HG03159 (cell line): Measurements from ENCODE around the gene NETO1.

ENCODE experiments used
- ATAC-seq: cut with Tn5 transposase; IDR thresholded peaks from one replicate; pipeline ENCODE4 v1.9.1; 2021; ENCODE audit warnings: mild to moderate bottlenecking, moderate library complexity; ENCODE audit not compliant: unreplicated experiment

NETO1 gene

DNA sequence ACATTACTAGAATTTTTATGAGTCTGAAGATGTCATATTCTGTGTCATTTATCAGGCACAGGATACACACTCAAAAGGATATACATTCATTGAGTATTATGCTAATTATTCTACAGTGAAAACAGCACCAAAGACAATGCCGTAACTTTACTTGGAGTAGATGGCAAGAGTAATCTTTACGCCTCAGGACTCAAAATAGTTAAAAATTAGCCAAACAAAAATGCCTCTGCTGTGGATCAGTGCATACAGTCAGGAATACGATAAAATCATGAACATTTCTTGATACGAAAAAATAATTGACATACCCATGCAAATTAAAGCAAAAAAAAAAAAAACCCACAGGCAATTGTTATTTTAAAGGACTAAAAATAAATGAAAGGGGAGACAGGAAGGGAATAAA, 129.7 kb downstream of the NETO1 start:
- no peak for ATAC-seq

DNA sequence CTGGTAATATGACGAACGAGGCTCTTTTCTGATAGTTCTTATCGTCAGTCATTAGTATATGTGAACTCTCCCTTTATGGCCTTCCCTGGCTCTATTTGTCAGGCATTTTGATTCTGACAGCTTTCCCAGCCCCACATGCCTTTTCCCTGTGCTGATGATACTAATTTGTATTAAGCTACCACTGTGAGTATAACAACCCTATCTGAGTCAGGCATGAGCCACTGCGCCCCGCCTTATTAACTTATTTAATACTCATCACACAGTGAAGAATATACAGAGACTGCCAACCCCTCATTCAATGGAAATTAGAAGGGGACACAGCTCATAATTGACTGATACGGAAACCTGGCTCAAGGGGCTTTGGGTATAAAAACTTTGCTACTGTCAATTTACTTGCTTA, 140.0 kb downstream of the NETO1 start:
- ATAC-seq, result no peak

- no peak for ATAC-seq
These were observed 140.6 kb downstream of the NETO1 start for GRCh38 chr18:72727038-72727655.

DNA sequence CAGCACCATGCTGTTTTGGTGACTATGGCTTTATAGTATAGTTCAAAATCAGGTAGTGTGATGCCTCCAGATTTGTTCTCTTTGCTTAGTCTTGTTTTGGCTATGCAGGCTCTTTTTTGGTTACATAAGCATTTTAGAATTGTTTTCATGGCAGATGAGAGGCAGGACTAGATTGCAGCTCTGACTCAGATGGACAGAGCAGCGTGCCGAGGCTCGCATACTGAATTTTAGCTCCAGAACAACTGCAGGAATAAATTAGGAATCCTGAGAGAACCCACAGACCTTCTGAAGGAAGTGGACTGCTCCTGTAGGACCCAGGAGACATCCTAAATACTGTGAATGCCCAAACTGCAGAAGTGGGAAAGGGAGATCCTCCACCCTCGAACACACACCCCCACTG, 141.6 kb downstream of the NETO1 start:
- ATAC-seq, result no peak

- ATAC-seq, result no peak
These were observed 146.5 kb downstream of the NETO1 start for GRCh38 chr18:72721330-72721729.

DNA sequence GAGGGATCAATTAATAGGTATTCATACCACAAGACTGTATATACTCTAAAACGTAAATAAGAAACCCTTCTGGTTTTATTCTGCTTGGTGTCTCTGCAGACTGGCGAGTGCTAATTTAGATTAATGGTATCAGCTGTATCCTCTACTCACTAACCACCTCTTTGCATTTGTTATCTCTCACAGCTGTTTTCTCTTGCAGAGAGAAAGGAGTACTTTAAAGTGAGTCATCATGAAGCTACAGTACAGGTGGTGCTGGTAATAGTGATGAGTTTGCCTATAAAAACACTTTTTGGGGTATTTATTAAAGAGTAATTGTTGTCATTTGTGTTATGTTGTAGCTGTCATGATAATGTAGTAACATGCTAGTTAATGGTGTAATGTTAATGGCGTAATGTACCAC, 147.7 kb downstream of the NETO1 start:
- no peak for ATAC-seq

DNA sequence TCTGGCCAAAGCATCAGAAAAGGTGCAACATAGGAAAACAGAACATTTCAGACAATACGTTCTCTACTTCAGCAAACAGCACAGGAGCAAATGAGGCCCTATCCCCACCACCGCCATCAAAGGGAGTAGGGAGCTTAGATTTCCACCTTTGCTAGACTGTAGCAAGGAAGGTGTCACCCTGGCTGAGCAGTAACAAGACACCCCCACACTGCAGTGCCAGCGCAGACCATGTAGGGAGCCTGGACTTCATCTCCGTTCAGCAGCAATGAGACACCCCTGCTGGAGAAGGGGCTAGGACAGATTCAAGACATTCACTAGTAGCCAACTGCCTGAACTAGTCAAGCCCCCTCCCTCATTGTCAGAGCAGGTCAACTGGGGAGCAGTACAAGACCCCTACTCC, 163.6 kb downstream of the NETO1 start:
- no peak for ATAC-seq

GRCh38 chr18:72700961-72701710, 166.7 kb downstream of the NETO1 start:
- no peak for ATAC-seq

GRCh38 chr18:72697706-72698105, 170.1 kb downstream of the NETO1 start:
- no peak for ATAC-seq

DNA sequence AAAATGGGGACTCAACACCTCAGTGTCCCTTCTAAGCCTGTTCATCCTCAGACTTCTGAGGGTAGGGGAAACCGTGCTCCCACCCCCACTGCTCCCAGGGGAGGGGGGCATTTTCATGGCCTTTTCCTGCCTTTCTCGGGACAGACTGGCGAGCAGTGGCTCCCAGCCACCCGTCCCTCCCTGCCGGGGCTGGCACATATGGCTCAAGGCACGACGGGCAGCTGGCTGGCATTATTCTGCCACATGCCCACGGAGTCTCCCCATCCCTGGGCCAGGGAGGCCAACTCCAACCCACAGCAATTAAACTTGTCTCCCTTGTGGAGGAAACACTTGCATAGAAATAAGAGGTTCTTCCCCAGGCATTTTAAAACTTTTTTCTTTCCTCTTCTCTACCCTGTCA, 175.2 kb downstream of the NETO1 start:
- ATAC-seq, result no peak
